Fibroblast of the conjunctiva (primary cell): ENCODE results near the gene LCLAT1.

Experiments
- DNase-seq: peaks from one replicate; pipeline ENCODE4 v3.0.0-alpha.2; 2010; ENCODE audit warnings: low read depth

LCLAT1 gene

GRCh38 chr2:30514848-30515435 is 67.9 kb downstream of the LCLAT1 start:
- DNase-seq: no peak

- no peak for DNase-seq
Measured at GRCh38 chr2:30516166-30516565, 69.1 kb downstream of the LCLAT1 start.

- DNase-seq: no peak
Measured at GRCh38 chr2:30519796-30520195, 72.8 kb downstream of the LCLAT1 start.

GRCh38 chr2:30522421-30522820 is 75.4 kb downstream of the LCLAT1 start:
- no peak for DNase-seq

- DNase-seq: no peak
Measured at GRCh38 chr2:30527411-30527810, 80.4 kb downstream of the LCLAT1 start.

- DNase-seq: no peak
Measured at GRCh38 chr2:30527859-30528258, 80.8 kb downstream of the LCLAT1 start.

- DNase-seq: no peak
Measured at GRCh38 chr2:30530346-30530745, 83.3 kb downstream of the LCLAT1 start.

- DNase-seq: no peak
Measured at GRCh38 chr2:30541680-30542079, 94.6 kb downstream of the LCLAT1 start.

GRCh38 chr2:30545875-30546274 is 98.8 kb downstream of the LCLAT1 start:
- DNase-seq: no peak

GRCh38 chr2:30548386-30548785 is 101.3 kb downstream of the LCLAT1 start:
- DNase-seq: no peak

GRCh38 chr2:30549096-30549495 is 102.0 kb downstream of the LCLAT1 start:
- DNase-seq: no peak

GRCh38 chr2:30559544-30560275 is 112.7 kb downstream of the LCLAT1 start:
- no peak for DNase-seq

- no peak for DNase-seq
Measured at GRCh38 chr2:30561349-30561748, 114.3 kb downstream of the LCLAT1 start.

- DNase-seq: no peak
Measured at GRCh38 chr2:30565851-30566358, 118.9 kb downstream of the LCLAT1 start.

GRCh38 chr2:30566631-30567030 is 119.6 kb downstream of the LCLAT1 start:
- peak; percentile 1 for DNase-seq

GRCh38 chr2:30567317-30567716 is 120.3 kb downstream of the LCLAT1 start:
- DNase-seq: no peak

GRCh38 chr2:30569946-30570345 is 122.9 kb downstream of the LCLAT1 start:
- DNase-seq: no peak

- DNase-seq: no peak
Measured at GRCh38 chr2:30577151-30577550, 130.1 kb downstream of the LCLAT1 start.

- DNase-seq: no peak
Measured at GRCh38 chr2:30580391-30580790, 133.3 kb downstream of the LCLAT1 start.

- no peak for DNase-seq
Measured at GRCh38 chr2:30582521-30582920, 135.5 kb downstream of the LCLAT1 start.

GRCh38 chr2:30583204-30583749 is 136.2 kb downstream of the LCLAT1 start:
- DNase-seq: no peak

- no peak for DNase-seq
Measured at GRCh38 chr2:30584116-30584515, 137.1 kb downstream of the LCLAT1 start.

- no peak for DNase-seq
Measured at GRCh38 chr2:30588994-30589393, 141.9 kb downstream of the LCLAT1 start.
